ENCODE results near the gene TPCN2. TPM values are rescaled to one million over a fixed set of nuclear protein-coding genes. Genes with fewer than 3 reads are reported as not detected.

Gene TPCN2
- total and polyA plus RNA-seq, 9 of the 15 experiments (the other 6 are each of a cell fraction or from before 2014, with no cell fraction given): 0.66 to 10.2 (median 4.6) TPM

DNA sequence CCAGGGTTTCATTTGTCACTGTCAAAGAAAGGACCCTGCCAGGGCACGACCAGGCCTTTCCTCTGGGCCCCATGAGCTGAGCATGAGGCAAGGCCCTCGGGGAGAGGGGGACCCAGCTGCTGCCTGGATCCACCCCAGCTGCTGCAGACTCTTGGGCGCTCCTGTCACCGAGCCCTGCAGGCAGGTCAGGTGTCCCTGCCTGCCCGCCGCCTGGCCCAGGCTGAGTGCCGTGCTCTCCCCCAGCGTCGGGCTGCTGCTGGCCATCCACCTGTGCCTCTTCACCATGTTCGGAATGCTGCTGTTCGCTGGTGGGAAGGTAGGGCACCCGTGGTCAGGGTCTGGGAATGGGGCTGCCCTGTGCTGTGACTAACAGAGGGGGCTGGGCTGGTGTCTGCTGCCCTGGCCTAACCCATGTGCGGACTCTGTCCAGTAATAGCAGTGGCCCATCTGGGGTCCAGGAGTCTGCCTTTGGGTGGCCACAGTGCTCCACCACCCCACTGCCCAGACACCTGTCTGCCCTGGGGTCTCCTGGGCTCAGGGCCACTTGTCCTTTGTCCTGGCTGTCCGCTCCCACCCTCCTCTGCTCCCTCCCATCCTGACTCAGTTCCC lies 15.0 kb downstream of the TPCN2 start (continued):
- TF ChIP-seq, protein P1, sequence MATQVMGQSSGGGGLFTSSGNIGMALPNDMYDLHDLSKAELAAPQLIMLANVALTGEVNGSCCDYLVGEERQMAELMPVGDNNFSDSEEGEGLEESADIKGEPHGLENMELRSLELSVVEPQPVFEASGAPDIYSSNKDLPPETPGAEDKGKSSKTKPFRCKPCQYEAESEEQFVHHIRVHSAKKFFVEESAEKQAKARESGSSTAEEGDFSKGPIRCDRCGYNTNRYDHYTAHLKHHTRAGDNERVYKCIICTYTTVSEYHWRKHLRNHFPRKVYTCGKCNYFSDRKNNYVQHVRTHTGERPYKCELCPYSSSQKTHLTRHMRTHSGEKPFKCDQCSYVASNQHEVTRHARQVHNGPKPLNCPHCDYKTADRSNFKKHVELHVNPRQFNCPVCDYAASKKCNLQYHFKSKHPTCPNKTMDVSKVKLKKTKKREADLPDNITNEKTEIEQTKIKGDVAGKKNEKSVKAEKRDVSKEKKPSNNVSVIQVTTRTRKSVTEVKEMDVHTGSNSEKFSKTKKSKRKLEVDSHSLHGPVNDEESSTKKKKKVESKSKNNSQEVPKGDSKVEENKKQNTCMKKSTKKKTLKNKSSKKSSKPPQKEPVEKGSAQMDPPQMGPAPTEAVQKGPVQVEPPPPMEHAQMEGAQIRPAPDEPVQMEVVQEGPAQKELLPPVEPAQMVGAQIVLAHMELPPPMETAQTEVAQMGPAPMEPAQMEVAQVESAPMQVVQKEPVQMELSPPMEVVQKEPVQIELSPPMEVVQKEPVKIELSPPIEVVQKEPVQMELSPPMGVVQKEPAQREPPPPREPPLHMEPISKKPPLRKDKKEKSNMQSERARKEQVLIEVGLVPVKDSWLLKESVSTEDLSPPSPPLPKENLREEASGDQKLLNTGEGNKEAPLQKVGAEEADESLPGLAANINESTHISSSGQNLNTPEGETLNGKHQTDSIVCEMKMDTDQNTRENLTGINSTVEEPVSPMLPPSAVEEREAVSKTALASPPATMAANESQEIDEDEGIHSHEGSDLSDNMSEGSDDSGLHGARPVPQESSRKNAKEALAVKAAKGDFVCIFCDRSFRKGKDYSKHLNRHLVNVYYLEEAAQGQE (IDR thresholded peaks at IDR 0.05; ENCODE audit: borderline replicate concordance): no peak
- TF ChIP-seq, protein P1 (CRISPR knock-in tag; IDR thresholded peaks at IDR 0.05; ENCODE audit: low read depth): no peak
- TF ChIP-seq U2AF1 (optimal IDR thresholded peaks at IDR 0.05; ENCODE audit: low read depth, low read length) (no peak), HLTF (IDR thresholded peaks at IDR 0.05) (no peak), JUNB (CRISPR knock-in tag; conservative IDR thresholded peaks at IDR 0.05) (no peak), NR2C2 (CRISPR knock-in tag; IDR thresholded peaks at IDR 0.05) (no peak), NR2C2 (tag; IDR thresholded peaks at IDR 0.05) (no peak)
- TF ChIP-seq, protein P2, sequence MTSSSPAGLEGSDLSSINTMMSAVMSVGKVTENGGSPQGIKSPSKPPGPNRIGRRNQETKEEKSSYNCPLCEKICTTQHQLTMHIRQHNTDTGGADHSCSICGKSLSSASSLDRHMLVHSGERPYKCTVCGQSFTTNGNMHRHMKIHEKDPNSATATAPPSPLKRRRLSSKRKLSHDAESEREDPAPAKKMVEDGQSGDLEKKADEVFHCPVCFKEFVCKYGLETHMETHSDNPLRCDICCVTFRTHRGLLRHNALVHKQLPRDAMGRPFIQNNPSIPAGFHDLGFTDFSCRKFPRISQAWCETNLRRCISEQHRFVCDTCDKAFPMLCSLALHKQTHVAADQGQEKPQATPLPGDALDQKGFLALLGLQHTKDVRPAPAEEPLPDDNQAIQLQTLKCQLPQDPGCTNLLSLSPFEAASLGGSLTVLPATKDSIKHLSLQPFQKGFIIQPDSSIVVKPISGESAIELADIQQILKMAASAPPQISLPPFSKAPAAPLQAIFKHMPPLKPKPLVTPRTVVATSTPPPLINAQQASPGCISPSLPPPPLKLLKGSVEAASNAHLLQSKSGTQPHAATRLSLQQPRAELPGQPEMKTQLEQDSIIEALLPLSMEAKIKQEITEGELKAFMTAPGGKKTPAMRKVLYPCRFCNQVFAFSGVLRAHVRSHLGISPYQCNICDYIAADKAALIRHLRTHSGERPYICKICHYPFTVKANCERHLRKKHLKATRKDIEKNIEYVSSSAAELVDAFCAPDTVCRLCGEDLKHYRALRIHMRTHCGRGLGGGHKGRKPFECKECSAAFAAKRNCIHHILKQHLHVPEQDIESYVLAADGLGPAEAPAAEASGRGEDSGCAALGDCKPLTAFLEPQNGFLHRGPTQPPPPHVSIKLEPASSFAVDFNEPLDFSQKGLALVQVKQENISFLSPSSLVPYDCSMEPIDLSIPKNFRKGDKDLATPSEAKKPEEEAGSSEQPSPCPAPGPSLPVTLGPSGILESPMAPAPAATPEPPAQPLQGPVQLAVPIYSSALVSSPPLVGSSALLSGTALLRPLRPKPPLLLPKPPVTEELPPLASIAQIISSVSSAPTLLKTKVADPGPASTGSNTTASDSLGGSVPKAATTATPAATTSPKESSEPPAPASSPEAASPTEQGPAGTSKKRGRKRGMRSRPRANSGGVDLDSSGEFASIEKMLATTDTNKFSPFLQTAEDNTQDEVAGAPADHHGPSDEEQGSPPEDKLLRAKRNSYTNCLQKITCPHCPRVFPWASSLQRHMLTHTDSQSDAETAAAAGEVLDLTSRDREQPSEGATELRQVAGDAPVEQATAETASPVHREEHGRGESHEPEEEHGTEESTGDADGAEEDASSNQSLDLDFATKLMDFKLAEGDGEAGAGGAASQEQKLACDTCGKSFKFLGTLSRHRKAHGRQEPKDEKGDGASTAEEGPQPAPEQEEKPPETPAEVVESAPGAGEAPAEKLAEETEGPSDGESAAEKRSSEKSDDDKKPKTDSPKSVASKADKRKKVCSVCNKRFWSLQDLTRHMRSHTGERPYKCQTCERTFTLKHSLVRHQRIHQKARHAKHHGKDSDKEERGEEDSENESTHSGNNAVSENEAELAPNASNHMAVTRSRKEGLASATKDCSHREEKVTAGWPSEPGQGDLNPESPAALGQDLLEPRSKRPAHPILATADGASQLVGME (CRISPR knock-in tag; IDR thresholded peaks at IDR 0.05): no peak
- TF ChIP-seq, protein P3, sequence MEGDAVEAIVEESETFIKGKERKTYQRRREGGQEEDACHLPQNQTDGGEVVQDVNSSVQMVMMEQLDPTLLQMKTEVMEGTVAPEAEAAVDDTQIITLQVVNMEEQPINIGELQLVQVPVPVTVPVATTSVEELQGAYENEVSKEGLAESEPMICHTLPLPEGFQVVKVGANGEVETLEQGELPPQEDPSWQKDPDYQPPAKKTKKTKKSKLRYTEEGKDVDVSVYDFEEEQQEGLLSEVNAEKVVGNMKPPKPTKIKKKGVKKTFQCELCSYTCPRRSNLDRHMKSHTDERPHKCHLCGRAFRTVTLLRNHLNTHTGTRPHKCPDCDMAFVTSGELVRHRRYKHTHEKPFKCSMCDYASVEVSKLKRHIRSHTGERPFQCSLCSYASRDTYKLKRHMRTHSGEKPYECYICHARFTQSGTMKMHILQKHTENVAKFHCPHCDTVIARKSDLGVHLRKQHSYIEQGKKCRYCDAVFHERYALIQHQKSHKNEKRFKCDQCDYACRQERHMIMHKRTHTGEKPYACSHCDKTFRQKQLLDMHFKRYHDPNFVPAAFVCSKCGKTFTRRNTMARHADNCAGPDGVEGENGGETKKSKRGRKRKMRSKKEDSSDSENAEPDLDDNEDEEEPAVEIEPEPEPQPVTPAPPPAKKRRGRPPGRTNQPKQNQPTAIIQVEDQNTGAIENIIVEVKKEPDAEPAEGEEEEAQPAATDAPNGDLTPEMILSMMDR (IDR thresholded peaks at IDR 0.05 in 2 of 3, conservative IDR thresholded peaks at IDR 0.05 in 1 of 3; ENCODE audit: insufficient read depth in 2 of 3, low read depth in 1 of 3, low read length in 3 of 3): no peak

All from K562 (cell line).